Colonic mucosa (tissue), 4 donors: Measurements from ENCODE around the gene ZBP1. TPM values are rescaled to one million over a fixed set of nuclear protein-coding genes. Genes with fewer than 3 reads are reported as not detected.

ENCODE experiments used
- DNase-seq: peaks from one replicate; pipeline ENCODE4 v3.0.0-alpha.2; 2020
- H3K27ac ChIP-seq: fragments of 200-600 bp; one replicate; pipeline ENCODE4 v1.8.0; 2021
- H3K27me3 ChIP-seq: fragments of 200-600 bp; one replicate; pipeline ENCODE4 v1.8.0; 2021
- H3K36me3 ChIP-seq: fragments of 200-600 bp; one replicate; pipeline ENCODE4 v1.8.0; 2021
- H3K4me1 ChIP-seq: fragments of 200-600 bp; one replicate; pipeline ENCODE4 v1.8.0; 2021; ENCODE audit warnings: mild to moderate bottlenecking
- H3K4me3 ChIP-seq: fragments of 200-600 bp; one replicate; pipeline ENCODE4 v1.8.0; 2021
- H3K9ac ChIP-seq, 2 donors: one replicate each; pipeline ENCODE4 v1.7.0; 2013; ENCODE audit warnings: control low read depth in 2 of 2, low read depth in 2 of 2, low read length in 2 of 2
- H3K9me3 ChIP-seq: fragments of 200-600 bp; one replicate; pipeline ENCODE4 v1.8.0; 2021
- CTCF ChIP-seq: fragments of 200-600 bp; IDR thresholded peaks from one replicate; pipeline ENCODE4 v1.8.0; 2022; ENCODE audit warnings: antibody characterized with exemption, mild to moderate bottlenecking
- intact Hi-C: fragments of 100-400 bp; cut with DNase I; formaldehyde crosslinking; loops from one replicate; pipeline ENCODE4 v1.14.1; 2022
- total RNA-seq, 2 donors: library from RNA; stranded (reverse); fragmentation: NEBNext Ultra II Directional in 1 of 2; extraction: Animal tissue kit (Norgen Biotek cat#: 25700) in 1 of 2; gene quantifications; one replicate each; pipeline ENCODE4 v1.2.1, GENCODE V29; 2021
- donor health status: healthy.
- donor health status: DM: no; HTN: no; CAD: no.
- donor health status: DM: no; HTN: no; CAD: no.

ZBP1 gene
- total RNA-seq, 2 donors from 2014 or later: 2.7 to 3.4 TPM

GRCh38 chr20:57561356-57562279 lies 58.6 kb downstream of the ZBP1 start:
- TF ChIP-seq CTCF: no peak
- Histone ChIP-seq H3K36me3 (no peaks in the 10 kb centered on the region), H3K9me3 (no peaks in the 10 kb centered on the region), H3K9ac (peak overlapping the region; percentile 56 to 93), H3K27ac (peak overlapping the region; percentile 26), H3K27me3 (peaks cover 3% of the 10 kb centered on the region), H3K4me1 (no peaks in the 10 kb centered on the region), H3K4me3 (peak overlapping the region; percentile 31)
- intact Hi-C loops: no loop called here
- no peak for DNase-seq

- Histone ChIP-seq H3K27me3 (peaks cover 3% of the 10 kb centered on the region), H3K9ac (peak within 1 kb of the TSS; percentile 56 to 93), H3K36me3 (no peaks in the 10 kb centered on the region), H3K4me3 (peak within 1 kb of the TSS; percentile 31), H3K27ac (peak within 1 kb of the TSS; percentile 81), H3K9me3 (no peaks in the 10 kb centered on the region), H3K4me1 (no peaks in the 10 kb centered on the region)
- peak; percentile 99 for DNase-seq
- intact Hi-C loops: no loop called here
- no peak for TF ChIP-seq CTCF
Observed at GRCh38 chr20:57560554-57561355, 59.5 kb downstream of the ZBP1 start, which contains the start of gene PCK1. PCK1 (plus strand) TSS chr20:57561110; CDS start chr20:57561412, 302 bp downstream.

- TF ChIP-seq CTCF: no peak
- no peaks in the 10 kb centered on the region for H3K4me1 ChIP-seq
- H3K4me3 ChIP-seq: no peak overlapping the region
- peak; percentile 62 for DNase-seq
- H3K36me3 ChIP-seq: no peaks in the 10 kb centered on the region
- no peaks in the 10 kb centered on the region for H3K9me3 ChIP-seq
- peak overlapping the region; percentile 81 for H3K27ac ChIP-seq
- peak overlapping the region in 1 of 2 donors; percentile 62 for H3K9ac ChIP-seq
- H3K27me3 ChIP-seq: peaks cover 3% of the 10 kb centered on the region
- intact Hi-C loops: no loop called here
Observed at GRCh38 chr20:57559658-57560553, 60.3 kb downstream of the ZBP1 start.

GRCh38 chr20:57559289-57559634 lies 61.0 kb downstream of the ZBP1 start:
- peak overlapping the region in 1 of 2 donors; percentile 42 for H3K9ac ChIP-seq
- H3K27ac ChIP-seq: peak overlapping the region; percentile 81
- H3K36me3 ChIP-seq: no peaks in the 10 kb centered on the region
- H3K4me3 ChIP-seq: no peak overlapping the region
- peaks cover 3% of the 10 kb centered on the region for H3K27me3 ChIP-seq
- no peaks in the 10 kb centered on the region for H3K9me3 ChIP-seq
- no peak for TF ChIP-seq CTCF
- no peak for DNase-seq
- H3K4me1 ChIP-seq: no peaks in the 10 kb centered on the region
- intact Hi-C loops: no loop called here
